ENCODE measurements around the gene THAP7. TPM values are rescaled to one million over a fixed set of nuclear protein-coding genes. Genes with fewer than 3 reads are reported as not detected.

Gene THAP7
- total RNA-seq, 2 experiments from 2014 or later, result 22.1 to 26.8 TPM

Small RNAs within 50 kb of the gene (microRNA-seq; reads per million reads assigned to microRNA genes)
- gene MIR649 (ENCODE audit: borderline microRNAs expressed, borderline number of aligned reads, borderline replicate concordance), result not detected

Other genes with a start within 250 kb of the THAP7 start
- gene SERPIND1, start 228.0 kb downstream of the THAP7 start, total RNA-seq, result not detected
- gene PI4KA, start 143.3 kb downstream of the THAP7 start, total RNA-seq, result 10 to 100 TPM; 57.9 to 58.9 TPM
- 10 to 100 TPM; 28.2 to 29.1 TPM for gene SNAP29, start 143.1 kb downstream of the THAP7 start, total RNA-seq
- 10 to 100 TPM; 65.1 to 65.7 TPM for gene CRKL, start 84.7 kb downstream of the THAP7 start, total RNA-seq
- gene AIFM3, start 34.9 kb downstream of the THAP7 start, total RNA-seq, result not detected
- 10 to 100 TPM; 39.3 to 43.4 TPM for gene LZTR1, start 19.8 kb downstream of the THAP7 start, total RNA-seq
- gene P2RX6, start 13.0 kb upstream of the THAP7 start, total RNA-seq, result not detected
- gene SLC7A4, start 30.4 kb upstream of the THAP7 start, total RNA-seq, result not detected
- not detected for gene LRRC74B, start 43.8 kb upstream of the THAP7 start, total RNA-seq

All from activated CD4-positive, alpha-beta memory T cell treated with anti-CD3 and anti-CD28 coated beads for 36 hours (primary cell).